LHCN-M2 (cell line): ENCODE data around the gene MVD. TPM values are rescaled to one million over a fixed set of nuclear protein-coding genes. Genes with fewer than 3 reads are reported as not detected.
A peak's percentile ranks its signal among the peaks of the same experiment; 100 is the strongest.

Experiments used
- DNase-seq: peaks from one replicate; pipeline ENCODE4 v3.0.0-alpha.2; 2012; ENCODE audit warnings: low read depth
- total RNA-seq: library from RNA; depleted of rRNA; stranded (reverse); fragments of >200 nt; gene quantifications from 2 replicates; pipeline ENCODE4 v1.2.3, GENCODE V29; 2014

The MVD gene
- total RNA-seq, 1 experiment from 2014 or later = 31.8 TPM

GRCh38 chr16:88697116-88697830 is 34.4 kb upstream of the MVD start:
- DNase-seq = no peak

DNA sequence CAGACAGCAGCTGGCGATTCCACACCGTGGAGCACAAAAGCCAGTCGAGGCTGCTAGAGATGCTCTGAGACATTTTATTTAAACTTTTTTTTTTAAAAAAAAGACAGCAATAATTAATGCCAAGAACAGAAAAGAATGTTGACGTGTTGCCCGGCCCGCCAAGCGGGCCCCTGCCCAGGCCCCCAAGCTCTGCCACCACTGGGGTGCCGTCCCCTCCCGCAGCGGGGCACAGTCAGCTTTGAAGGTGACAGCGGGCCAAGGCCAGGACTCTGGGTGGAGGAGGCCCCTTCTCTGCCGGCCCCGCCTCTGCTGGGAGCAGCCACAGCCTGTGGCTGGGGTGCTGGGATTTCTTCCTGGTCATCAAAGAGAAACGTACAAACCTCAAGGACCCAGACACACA is 33.5 kb upstream of the MVD start:
- no peak for DNase-seq

- DNase-seq = no peak
Observed at GRCh38 chr16:88695753-88696152, 32.9 kb upstream of the MVD start.

- no peak for DNase-seq
Observed at GRCh38 chr16:88695218-88695617, 32.3 kb upstream of the MVD start.

DNA sequence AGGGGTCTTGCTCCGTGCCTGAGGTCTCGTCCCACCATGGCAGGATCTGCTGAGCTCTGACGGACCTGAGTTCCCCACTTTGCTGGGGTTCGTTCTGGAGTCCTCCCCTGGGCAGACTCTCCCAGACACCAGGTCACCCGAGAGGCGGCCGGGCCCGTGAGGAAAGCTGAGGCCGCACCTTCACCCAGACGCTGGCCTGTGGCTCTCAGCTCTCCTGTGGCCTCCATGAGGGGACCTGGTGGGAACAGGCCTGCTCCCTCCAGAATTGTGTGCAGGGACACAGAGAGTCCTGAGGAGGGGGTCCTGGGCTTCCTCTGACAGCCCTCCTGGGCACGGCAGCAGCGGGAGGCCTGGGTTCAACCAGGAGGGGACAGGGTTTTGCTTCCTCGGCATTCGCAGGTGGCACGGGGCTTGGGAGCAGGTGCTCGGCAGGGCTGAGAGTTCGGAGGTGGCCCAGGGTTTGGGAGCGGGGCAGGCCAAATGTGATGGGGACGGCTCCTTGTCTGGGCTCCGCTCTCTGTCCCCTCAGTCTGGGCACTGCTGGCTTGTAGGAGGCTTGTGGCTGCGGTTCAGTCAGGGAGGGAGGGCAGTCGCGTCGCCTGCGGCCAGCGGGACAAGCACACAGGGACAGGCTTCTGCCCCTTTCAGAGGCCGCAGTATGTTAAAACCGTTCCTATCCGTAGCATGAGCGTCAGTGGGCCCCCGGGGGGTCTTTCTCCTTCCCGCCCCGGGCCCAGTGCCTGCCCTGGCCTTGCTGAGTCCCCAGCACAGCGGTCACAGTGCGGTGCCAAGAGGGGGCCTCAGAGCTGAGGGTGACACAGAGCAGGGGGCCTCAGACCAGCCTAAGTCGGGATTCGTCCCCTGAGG is 31.6 kb upstream of the MVD start:
- no peak for DNase-seq

- no peak for DNase-seq
Observed at GRCh38 chr16:88693420-88694177, 30.7 kb upstream of the MVD start.

- no peak for DNase-seq
Observed at GRCh38 chr16:88692861-88693260, 30.0 kb upstream of the MVD start.

- DNase-seq = no peak
Observed at GRCh38 chr16:88691924-88692560, 29.2 kb upstream of the MVD start.

DNA sequence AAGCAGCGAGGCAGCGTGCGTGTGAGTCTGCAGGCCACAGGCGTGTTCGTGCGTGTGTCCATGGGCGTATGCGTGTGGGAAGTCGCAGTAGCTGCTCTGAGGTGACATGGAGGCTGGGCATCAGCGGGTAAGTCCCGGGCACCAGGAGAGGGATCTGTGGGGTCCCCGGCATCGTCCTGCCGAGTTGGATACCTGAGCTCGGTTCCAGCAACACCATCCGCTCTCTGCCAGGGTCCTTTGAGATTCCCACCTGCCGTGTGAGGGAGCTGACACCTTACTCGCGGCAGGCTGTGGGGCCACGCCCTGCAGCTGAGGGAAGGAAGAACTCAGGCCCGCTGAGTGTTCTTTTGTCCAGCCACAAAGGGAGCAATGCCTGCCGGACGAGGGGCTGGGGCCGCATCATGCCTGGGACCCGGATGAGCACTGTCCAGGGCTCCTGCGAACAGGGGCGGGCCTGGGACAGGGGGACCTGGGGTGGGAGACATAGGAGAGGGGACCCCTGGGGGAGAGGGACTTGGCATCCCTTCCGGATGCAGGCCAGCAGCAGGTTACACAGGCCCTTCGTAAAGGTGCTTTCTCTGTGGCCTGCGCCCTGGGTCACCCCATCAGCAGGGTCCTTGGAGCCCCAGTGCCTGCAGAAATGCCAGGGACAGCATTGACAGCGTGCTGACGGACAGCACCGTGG is 28.4 kb upstream of the MVD start:
- no peak for DNase-seq

DNA sequence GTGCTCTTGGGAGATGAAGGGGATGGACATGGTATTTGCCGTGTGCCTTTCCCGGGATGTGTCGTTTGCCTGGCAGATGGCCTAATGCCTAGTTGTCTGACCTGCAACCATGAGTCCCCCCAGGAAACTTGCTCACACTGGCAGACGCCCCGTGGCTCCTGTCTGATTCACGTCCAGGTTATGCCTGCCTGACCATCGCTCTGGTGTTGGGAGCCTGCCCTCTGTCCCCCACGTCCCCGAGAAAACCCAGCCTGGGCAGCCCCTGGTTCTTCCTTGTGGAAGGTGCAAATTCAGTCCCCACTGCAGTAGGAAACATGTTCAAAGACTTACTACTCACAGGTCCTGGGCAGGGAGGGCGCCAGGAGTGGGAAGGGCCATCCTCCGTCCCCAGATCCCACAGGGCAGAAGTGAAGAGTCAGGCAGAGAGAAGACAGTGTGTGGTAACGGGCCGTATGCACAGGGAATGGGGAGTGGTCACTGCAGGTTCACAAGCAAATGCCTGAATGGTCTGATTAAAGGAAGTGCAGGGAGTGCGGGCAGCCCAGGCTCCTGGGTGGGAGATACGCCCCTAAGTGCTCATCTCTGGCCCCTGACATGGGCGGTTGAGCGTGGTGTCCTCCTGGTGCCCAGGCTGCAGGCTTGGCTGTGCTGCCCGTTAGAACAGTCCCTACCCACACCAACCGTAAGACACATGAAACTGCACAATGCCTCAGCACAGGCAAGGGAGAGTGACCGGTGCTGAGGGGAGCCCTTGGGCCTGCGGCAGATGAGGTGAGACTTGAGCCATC is 27.6 kb upstream of the MVD start:
- DNase-seq = no peak

DNA sequence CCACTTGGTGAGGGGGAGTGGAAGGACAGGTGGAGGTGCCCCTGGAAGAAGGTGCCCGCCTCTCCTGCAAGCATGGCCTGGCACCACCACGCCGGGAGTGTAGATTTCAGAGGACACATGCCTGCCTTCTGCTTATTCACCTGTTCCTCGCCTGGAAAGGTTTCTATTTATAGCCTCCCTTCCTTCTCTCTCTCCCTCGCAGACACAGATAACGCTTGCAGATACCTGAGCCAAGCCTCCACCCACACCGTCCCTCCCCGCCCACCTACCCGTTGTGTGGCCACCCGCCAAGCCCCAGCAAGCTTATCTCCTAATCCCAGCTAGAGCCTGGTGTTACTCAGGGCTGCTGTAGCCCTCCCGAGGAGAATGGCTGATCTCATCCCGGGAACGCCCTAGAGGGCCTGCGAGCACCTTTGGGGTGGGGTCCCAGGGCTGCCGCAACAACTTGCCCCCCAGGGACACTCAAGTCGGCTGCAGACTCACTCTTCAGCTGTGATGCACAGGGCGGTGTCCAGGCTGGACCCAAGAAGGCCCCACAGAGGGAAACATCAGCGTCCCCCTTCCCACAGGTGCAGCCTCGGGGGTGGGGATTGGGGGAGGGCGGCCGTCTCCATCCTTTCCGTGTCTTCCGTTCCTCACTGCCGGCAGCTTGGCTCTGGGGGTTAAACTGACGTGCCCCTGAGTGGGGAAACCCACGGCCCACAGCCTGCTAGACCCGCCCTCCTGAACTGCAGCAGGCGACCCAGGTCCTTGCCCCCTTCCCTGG is 25.3 kb upstream of the MVD start:
- no peak for DNase-seq

- no peak for DNase-seq
Observed at GRCh38 chr16:88687676-88688012, 24.8 kb upstream of the MVD start.

GRCh38 chr16:88687254-88687576 is 24.3 kb upstream of the MVD start:
- DNase-seq = no peak

GRCh38 chr16:88686439-88687253 is 23.8 kb upstream of the MVD start, which contains the start of gene SNAI3:
SNAI3 (minus strand) TSS chr16:88686507; CDS start chr16:88686406, 101 bp downstream.
- DNase-seq = peak; percentile 71

- no peak for DNase-seq
Observed at GRCh38 chr16:88686062-88686438, 23.2 kb upstream of the MVD start.

GRCh38 chr16:88685156-88686061 is 22.5 kb upstream of the MVD start:
- DNase-seq = peak; percentile 71

DNA sequence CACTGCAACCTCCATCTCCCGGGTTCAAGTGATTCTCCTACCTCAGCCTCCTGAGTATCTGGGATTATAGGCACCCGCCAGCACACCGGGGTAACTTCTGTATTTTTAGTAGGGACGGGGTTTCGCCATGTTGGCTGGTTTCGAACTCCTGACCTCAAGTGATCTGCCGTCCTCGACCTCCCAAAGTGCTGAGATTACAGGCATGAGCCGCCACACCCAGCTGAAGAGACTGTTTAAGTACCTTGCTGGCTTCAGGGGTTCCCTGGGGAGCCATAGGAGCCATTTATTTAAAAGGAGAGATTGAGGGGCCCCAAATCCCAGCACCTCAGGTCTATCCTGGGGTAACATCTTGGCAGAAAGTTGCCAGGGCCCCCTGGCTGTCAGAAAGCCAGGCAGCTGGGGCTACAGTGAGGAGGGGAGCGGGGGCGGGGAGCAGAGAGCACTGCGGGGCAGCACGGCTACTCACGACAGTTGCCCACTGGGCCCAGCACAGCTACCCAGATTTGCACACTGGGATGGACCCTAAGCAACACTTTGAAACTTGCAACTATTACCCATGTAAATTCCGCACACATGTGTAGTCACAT is 21.8 kb upstream of the MVD start:
- no peak for DNase-seq
